Colonic mucosa (tissue), 4 donors: ENCODE data around the gene GSTA2. TPM values are rescaled to one million over a fixed set of nuclear protein-coding genes. Genes with fewer than 3 reads are reported as not detected.
"Not testable (repeated sequence)": the region's sequence is repeated elsewhere in the genome, so short reads cannot be mapped to it uniquely, and the experiment has no call there.

ENCODE experiments used
- DNase-seq: peaks from one replicate; pipeline ENCODE4 v3.0.0-alpha.2; 2020
- H3K27ac ChIP-seq: fragments of 200-600 bp; one replicate; pipeline ENCODE4 v1.8.0; 2021
- H3K27me3 ChIP-seq: fragments of 200-600 bp; one replicate; pipeline ENCODE4 v1.8.0; 2021
- H3K36me3 ChIP-seq: fragments of 200-600 bp; one replicate; pipeline ENCODE4 v1.8.0; 2021
- H3K4me1 ChIP-seq: fragments of 200-600 bp; one replicate; pipeline ENCODE4 v1.8.0; 2021; ENCODE audit warnings: mild to moderate bottlenecking
- H3K4me3 ChIP-seq: fragments of 200-600 bp; one replicate; pipeline ENCODE4 v1.8.0; 2021
- H3K9ac ChIP-seq, 2 donors: one replicate each; pipeline ENCODE4 v1.7.0; 2013; ENCODE audit warnings: control low read depth in 2 of 2, low read depth in 2 of 2, low read length in 2 of 2
- H3K9me3 ChIP-seq: fragments of 200-600 bp; one replicate; pipeline ENCODE4 v1.8.0; 2021
- intact Hi-C: fragments of 100-400 bp; cut with DNase I; formaldehyde crosslinking; loops from one replicate; pipeline ENCODE4 v1.14.1; 2022
- total RNA-seq, 2 donors: library from RNA; stranded (reverse); fragmentation: NEBNext Ultra II Directional in 1 of 2; extraction: Animal tissue kit (Norgen Biotek cat#: 25700) in 1 of 2; gene quantifications; one replicate each; pipeline ENCODE4 v1.2.1, GENCODE V29; 2021
- TF ChIP-seq, protein P1 (sequence below): fragments of 200-600 bp; IDR thresholded peaks from one replicate; pipeline ENCODE4 v1.8.0; 2022; ENCODE audit warnings: antibody characterized with exemption, mild to moderate bottlenecking
- donor health status: healthy.
- donor health status: DM: no; HTN: no; CAD: no.
- donor health status: DM: no; HTN: no; CAD: no.

GSTA2 gene
- total RNA-seq, 2 donors from 2014 or later: 0.22 to 0.35 TPM

DNA sequence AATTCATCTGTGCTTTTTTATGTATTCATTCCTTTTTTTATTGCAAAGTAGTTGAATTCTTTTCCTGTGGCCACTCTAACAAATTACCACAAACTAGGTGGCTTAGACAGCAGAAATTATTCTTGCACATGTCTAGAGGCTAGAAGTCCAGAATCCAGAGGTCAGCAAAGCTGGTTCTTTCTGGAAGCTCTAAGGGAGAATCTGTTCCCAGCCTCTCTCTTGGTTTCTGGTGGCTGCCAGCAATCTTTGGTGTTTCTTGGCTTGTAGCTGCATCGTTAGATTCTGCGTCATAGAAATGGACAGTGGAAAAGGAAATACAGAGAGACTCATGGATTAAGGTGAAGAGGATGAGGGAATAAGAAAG is 39.3 kb downstream of the GSTA2 start:
- intact Hi-C loops: no loop called here
- H3K9me3 ChIP-seq: no peaks in the 10 kb centered on the region
- no peaks in the 10 kb centered on the region for H3K27me3 ChIP-seq
- H3K4me1 ChIP-seq: no peaks in the 10 kb centered on the region
- no peaks in the 10 kb centered on the region for H3K36me3 ChIP-seq
- no peak overlapping the region for H3K9ac ChIP-seq
- TF ChIP-seq, protein P1, sequence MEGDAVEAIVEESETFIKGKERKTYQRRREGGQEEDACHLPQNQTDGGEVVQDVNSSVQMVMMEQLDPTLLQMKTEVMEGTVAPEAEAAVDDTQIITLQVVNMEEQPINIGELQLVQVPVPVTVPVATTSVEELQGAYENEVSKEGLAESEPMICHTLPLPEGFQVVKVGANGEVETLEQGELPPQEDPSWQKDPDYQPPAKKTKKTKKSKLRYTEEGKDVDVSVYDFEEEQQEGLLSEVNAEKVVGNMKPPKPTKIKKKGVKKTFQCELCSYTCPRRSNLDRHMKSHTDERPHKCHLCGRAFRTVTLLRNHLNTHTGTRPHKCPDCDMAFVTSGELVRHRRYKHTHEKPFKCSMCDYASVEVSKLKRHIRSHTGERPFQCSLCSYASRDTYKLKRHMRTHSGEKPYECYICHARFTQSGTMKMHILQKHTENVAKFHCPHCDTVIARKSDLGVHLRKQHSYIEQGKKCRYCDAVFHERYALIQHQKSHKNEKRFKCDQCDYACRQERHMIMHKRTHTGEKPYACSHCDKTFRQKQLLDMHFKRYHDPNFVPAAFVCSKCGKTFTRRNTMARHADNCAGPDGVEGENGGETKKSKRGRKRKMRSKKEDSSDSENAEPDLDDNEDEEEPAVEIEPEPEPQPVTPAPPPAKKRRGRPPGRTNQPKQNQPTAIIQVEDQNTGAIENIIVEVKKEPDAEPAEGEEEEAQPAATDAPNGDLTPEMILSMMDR: no peak
- DNase-seq: no peak
- peak overlapping the region; percentile 24 for H3K27ac ChIP-seq
- no peak overlapping the region for H3K4me3 ChIP-seq

DNA sequence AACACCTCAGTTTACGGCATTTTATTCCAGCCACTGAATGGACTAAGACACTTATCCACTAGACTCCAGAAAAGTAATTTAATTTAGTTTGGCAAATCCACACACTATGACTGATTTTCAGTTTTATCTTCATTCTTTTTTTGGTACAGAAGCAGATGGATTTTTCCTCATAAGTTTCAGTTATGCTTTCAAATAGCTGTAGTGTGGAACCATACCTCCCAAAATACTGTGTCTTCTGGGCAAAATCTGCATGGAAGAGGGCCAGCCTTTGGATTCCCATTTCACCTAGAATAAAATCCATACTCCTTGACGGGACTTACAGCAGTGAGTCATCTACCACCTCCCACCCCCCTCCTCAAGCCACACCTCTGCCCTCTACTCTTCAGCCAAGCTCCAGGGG is 43.0 kb downstream of the GSTA2 start:
- Histone ChIP-seq H3K36me3 (no peaks in the 10 kb centered on the region), H3K27me3 (no peaks in the 10 kb centered on the region), H3K9me3 (no peaks in the 10 kb centered on the region), H3K9ac (no peak overlapping the region), H3K27ac (no peak overlapping the region), H3K4me3 (no peak overlapping the region), H3K4me1 (no peaks in the 10 kb centered on the region)
- intact Hi-C loops: no loop called here
- no peak for DNase-seq
- TF ChIP-seq, protein P1: no peak

DNA sequence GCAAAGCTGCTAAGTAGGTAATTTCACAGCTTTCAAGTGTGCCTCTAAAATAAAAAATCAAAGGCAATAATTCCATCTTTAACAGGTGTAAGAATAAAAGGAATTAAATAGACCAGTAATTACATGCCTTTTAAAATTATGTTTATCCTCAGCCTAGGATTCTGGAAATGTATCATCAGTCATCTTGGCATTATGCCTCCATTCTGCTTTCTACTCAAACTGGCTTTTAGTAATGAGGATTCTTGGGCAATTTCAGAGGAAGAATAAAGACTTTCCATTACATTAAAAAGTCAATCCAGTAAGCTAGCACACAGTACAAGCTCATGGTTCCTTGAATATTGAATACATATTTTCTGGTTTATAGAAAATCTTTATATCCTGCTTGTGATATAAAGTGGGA is 44.7 kb downstream of the GSTA2 start:
- Histone ChIP-seq H3K4me1 (no peaks in the 10 kb centered on the region), H3K9ac (no peak overlapping the region), H3K4me3 (no peak overlapping the region), H3K27me3 (no peaks in the 10 kb centered on the region), H3K27ac (no peak overlapping the region), H3K36me3 (no peaks in the 10 kb centered on the region), H3K9me3 (no peaks in the 10 kb centered on the region)
- intact Hi-C loops: no loop called here
- no peak for DNase-seq
- TF ChIP-seq, protein P1: no peak

DNA sequence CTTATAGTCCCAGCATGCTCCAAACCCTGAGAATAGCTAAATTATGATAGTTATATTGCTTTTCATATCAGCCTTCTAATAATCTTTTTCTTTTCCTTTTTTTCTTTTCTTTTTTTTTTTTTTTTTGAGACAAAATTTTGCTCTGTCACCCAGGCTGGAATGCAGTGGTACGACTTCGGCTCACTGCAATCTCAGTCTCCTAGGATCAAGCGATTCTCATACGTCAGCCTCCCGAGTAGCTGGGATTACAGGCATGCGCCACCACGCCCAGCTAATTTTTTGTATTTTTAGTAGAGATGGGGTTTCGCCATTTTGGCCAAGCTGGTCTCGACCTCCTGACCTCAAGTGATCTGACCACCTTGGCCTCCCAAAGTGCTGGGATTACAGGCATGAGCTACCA is 48.5 kb downstream of the GSTA2 start:
- H3K9me3 ChIP-seq, H3K4me3 ChIP-seq, H3K4me1 ChIP-seq, H3K27ac ChIP-seq, H3K27me3 ChIP-seq, H3K9ac ChIP-seq, H3K36me3 ChIP-seq, DNase-seq, intact Hi-C loops: not testable (repeated sequence)

DNA sequence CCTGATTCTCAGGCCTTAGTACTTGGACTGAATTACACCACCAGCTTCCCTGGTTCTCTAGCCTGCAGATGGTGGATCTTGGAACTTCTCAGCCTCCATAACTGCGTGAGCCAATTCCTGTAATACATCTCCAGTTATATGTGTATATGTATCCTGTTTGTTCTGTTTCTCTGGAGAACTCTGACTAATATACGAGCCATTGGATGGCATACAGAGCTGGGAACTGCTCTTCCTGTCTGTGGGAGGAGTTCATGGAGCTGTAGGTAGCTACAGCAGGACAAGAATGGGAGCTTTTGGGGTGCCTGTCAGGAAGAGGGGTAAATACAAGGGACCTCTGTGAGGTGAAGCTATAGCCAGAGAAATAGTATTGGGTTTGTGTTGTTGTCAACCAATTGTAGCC is 51.1 kb downstream of the GSTA2 start:
- Histone ChIP-seq H3K27ac (no peak overlapping the region), H3K36me3 (no peaks in the 10 kb centered on the region), H3K4me1 (no peaks in the 10 kb centered on the region), H3K4me3 (no peak overlapping the region), H3K9me3 (no peaks in the 10 kb centered on the region), H3K9ac (no peak overlapping the region), H3K27me3 (no peaks in the 10 kb centered on the region)
- TF ChIP-seq, protein P1: no peak
- intact Hi-C loops: no loop called here
- no peak for DNase-seq

DNA sequence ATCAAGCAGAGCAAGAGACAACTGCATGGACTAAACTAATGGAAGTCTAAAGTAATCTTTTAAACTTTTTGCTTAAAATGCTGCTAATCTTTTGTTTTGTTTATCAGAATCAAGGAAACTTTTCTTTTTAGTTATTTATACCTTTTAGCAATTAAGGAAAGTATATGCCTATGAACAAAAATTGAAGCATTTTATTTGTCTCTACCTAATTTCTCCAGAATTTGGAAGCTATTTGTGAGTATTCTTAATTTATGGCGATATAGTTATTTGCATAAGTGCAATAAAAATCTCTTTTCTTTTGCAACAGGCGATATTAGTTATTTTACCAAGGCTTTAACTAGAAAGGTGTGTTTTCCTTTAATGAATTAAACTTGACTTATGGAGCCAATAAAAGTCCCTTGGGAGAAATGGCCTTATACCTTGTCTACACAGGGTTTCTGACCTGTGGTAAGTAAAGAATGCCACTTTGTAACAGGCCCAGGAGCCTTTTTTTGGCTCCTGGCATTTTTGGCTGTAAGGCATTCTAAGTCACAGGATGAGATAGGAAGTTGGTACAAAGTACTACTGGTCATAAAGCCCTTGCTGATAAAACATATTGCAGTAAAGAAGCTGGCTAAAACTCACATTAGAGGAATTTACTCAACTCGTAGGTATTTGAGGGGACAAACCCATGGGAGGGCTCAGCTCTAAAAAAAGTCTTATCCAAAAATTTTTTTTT is 55.2 kb downstream of the GSTA2 start:
- intact Hi-C loops: no loop called here
- no peak for DNase-seq
- TF ChIP-seq, protein P1: no peak
- no peak overlapping the region for H3K4me3 ChIP-seq
- H3K27me3 ChIP-seq: no peaks in the 10 kb centered on the region
- no peak overlapping the region for H3K9ac ChIP-seq
- no peaks in the 10 kb centered on the region for H3K9me3 ChIP-seq
- no peaks in the 10 kb centered on the region for H3K4me1 ChIP-seq
- H3K27ac ChIP-seq: no peak overlapping the region
- no peaks in the 10 kb centered on the region for H3K36me3 ChIP-seq
